LNCaP clone FGC (cell line): ENCODE results near the gene ARMC12.

ENCODE experiments used
- DNase-seq: peaks from one replicate; pipeline ENCODE4 v3.0.0-alpha.2; 2011; ENCODE audit warnings: low read depth
- H3K4me3 ChIP-seq: 2 replicates; pipeline ENCODE4 v1.5.1; 2011; ENCODE audit warnings: mild to moderate bottlenecking, low read depth, low read length, control low read depth
- CTCF ChIP-seq: IDR thresholded peaks from 2 replicates; pipeline ENCODE4 v1.5.1; 2012; ENCODE audit warnings: mild to moderate bottlenecking; ENCODE audit not compliant: control insufficient read depth, insufficient read depth; ENCODE audit errors: extremely low read depth

ARMC12 gene

GRCh38 chr6:35774116-35774794, 37.4 kb downstream of the ARMC12 start:
- no peak for DNase-seq
- TF ChIP-seq CTCF = no peak
- no peak overlapping the region for H3K4me3 ChIP-seq

- DNase-seq = no peak
- TF ChIP-seq CTCF = no peak
- H3K4me3 ChIP-seq = no peak overlapping the region
Observed at GRCh38 chr6:35775031-35775430, 38.2 kb downstream of the ARMC12 start.

GRCh38 chr6:35776364-35777215, 39.8 kb downstream of the ARMC12 start, which contains the start of gene CLPSL2:
TSS of gene CLPSL2 (plus strand) at chr6:35776598. CDS start at chr6:35776619, 21 bp downstream.
- no peak for TF ChIP-seq CTCF
- H3K4me3 ChIP-seq = no peak within 1 kb of the TSS
- DNase-seq = no peak

- DNase-seq = no peak
- no peak for TF ChIP-seq CTCF
- no peak overlapping the region for H3K4me3 ChIP-seq
Observed at GRCh38 chr6:35777356-35778102, 40.7 kb downstream of the ARMC12 start.

- no peak overlapping the region for H3K4me3 ChIP-seq
- no peak for TF ChIP-seq CTCF
- DNase-seq = no peak
Observed at GRCh38 chr6:35778437-35778836, 41.6 kb downstream of the ARMC12 start.

GRCh38 chr6:35780719-35781118, 43.9 kb downstream of the ARMC12 start, which contains the start of gene CLPSL1:
TSS of gene CLPSL1 (plus strand) at chr6:35781019. CDS start at chr6:35781111, 92 bp downstream.
- no peak for TF ChIP-seq CTCF
- no peak within 1 kb of the TSS for H3K4me3 ChIP-seq
- DNase-seq = no peak
